CD14-positive monocyte (primary cell): Measurements from ENCODE around the gene EVA1B. TPM values are rescaled to one million over a fixed set of nuclear protein-coding genes. Genes with fewer than 3 reads are reported as not detected.
A peak's percentile ranks its signal among the peaks of the same experiment; 100 is the strongest.

Experiments
- DNase-seq, 3 donors: peaks; one replicate each; pipeline ENCODE4 v3.0.0-alpha.2; 2011 to 2022
- H2AFZ ChIP-seq: 2 replicates; pipeline ENCODE4 v1.6.0; 2012; ENCODE audit warnings: mild to moderate bottlenecking, low read depth, low read length, inconsistent platforms; ENCODE audit not compliant: insufficient read depth, poor library complexity, severe bottlenecking
- H3K27ac ChIP-seq, 2 donors: 1 replicate in 1 of 2; 2 replicates in 1 of 2; pipeline ENCODE4 v1.5.1; 2012 to 2013; ENCODE audit warnings: low read length in 2 of 2, control low read depth in 1 of 2, inconsistent platforms in 1 of 2, low read depth in 1 of 2, mild to moderate bottlenecking in 1 of 2
- H3K27me3 ChIP-seq, 2 donors: one replicate each; pipeline versions ENCODE4 v1.6.0 to v1.6.1; 2011 to 2013; ENCODE audit warnings: low read length in 2 of 2; ENCODE audit not compliant: control insufficient read depth in 2 of 2, insufficient read depth in 2 of 2
- H3K36me3 ChIP-seq, 2 donors: replicated peaks in 1 of 2; 1 replicate in 1 of 2; 2 replicates in 1 of 2; pipeline versions ENCODE4 v1.5.1 to v1.6.1; 2012 to 2013; ENCODE audit warnings: low read length in 2 of 2, control low read depth in 1 of 2, inconsistent platforms in 1 of 2, mild to moderate bottlenecking in 1 of 2; ENCODE audit not compliant: insufficient read depth in 2 of 2, control insufficient read depth in 1 of 2
- H3K4me1 ChIP-seq, 2 donors: 1 replicate in 1 of 2; 2 replicates in 1 of 2; pipeline versions ENCODE4 v1.5.1 to v1.6.1; 2012 to 2013; ENCODE audit warnings: low read length in 2 of 2, control low read depth in 1 of 2, inconsistent platforms in 1 of 2, mild to moderate bottlenecking in 1 of 2, moderate library complexity in 1 of 2; ENCODE audit not compliant: insufficient read depth in 2 of 2, control insufficient read depth in 1 of 2
- H3K4me2 ChIP-seq: replicated peaks from 2 replicates; pipeline ENCODE3; 2012; ENCODE audit warnings: low read length, moderate library complexity, mild to moderate bottlenecking; ENCODE audit not compliant: poor library complexity, severe bottlenecking; ENCODE audit errors: extremely low read depth
- H3K4me3 ChIP-seq, 3 experiments: fragments of 200-600 bp in 1 of 3; sonication (generic) in 1 of 3; replicated peaks in 1 of 3; 1 replicate in 2 of 3; 2 replicates in 1 of 3; pipeline ENCODE4 v1.5.1; 2011 to 2013; ENCODE audit warnings: low read length in 3 of 3, mild to moderate bottlenecking in 3 of 3, control low read depth in 2 of 3, low read depth in 2 of 3, inconsistent platforms in 1 of 3, moderate library complexity in 1 of 3
- H3K79me2 ChIP-seq: 2 replicates; pipeline ENCODE4 v1.6.0; 2012; ENCODE audit warnings: mild to moderate bottlenecking, control low read depth, inconsistent platforms, low read length, moderate library complexity; ENCODE audit not compliant: insufficient read depth
- H3K9ac ChIP-seq: 2 replicates; pipeline ENCODE4 v1.6.0; 2017; ENCODE audit warnings: low read length, mild to moderate bottlenecking; ENCODE audit not compliant: insufficient read depth, poor library complexity, severe bottlenecking
- H3K9me3 ChIP-seq, 2 donors: replicated peaks in 1 of 2; 1 replicate in 1 of 2; 2 replicates in 1 of 2; pipeline versions ENCODE4 v1.5.1 to v1.6.1; 2012 to 2013; ENCODE audit warnings: low read length in 2 of 2, control low read depth in 1 of 2; ENCODE audit not compliant: control insufficient read depth in 1 of 2, insufficient read depth in 1 of 2
- H4K20me1 ChIP-seq: 2 replicates; pipeline ENCODE4 v1.6.0; 2012; ENCODE audit warnings: mild to moderate bottlenecking, low read length, control low read depth, moderate library complexity; ENCODE audit not compliant: insufficient read depth
- H3K27ac Mint-ChIP-seq, 7 donors: one replicate each; pipeline ENCODE4 v1.8.0; 2020; ENCODE audit warnings: mild to moderate bottlenecking in 7 of 7, mixed read lengths in 7 of 7, moderate library complexity in 6 of 7, inconsistent platforms in 2 of 7
- H3K27me3 Mint-ChIP-seq, 3 donors: one replicate each; pipeline ENCODE4 v1.8.0; 2021 to 2022; ENCODE audit warnings: low read depth in 3 of 3, mild to moderate bottlenecking in 3 of 3, mixed read lengths in 3 of 3, moderate library complexity in 3 of 3, inconsistent platforms in 1 of 3
- H3K36me3 Mint-ChIP-seq, 2 donors: one replicate each; pipeline ENCODE4 v1.8.0; 2020; ENCODE audit warnings: mixed read lengths in 2 of 2, inconsistent platforms in 1 of 2, mild to moderate bottlenecking in 1 of 2
- H3K4me1 Mint-ChIP-seq: one replicate; pipeline ENCODE4 v1.8.0; 2020; ENCODE audit warnings: mild to moderate bottlenecking, mixed read lengths
- H3K4me3 Mint-ChIP-seq, 2 donors: one replicate each; pipeline ENCODE4 v1.8.0; 2020; ENCODE audit warnings: mild to moderate bottlenecking in 2 of 2, mixed read lengths in 2 of 2, moderate library complexity in 1 of 2
- H3K9me3 Mint-ChIP-seq, 7 donors: one replicate each; pipeline ENCODE4 v1.8.0; 2020 to 2022; ENCODE audit warnings: mixed read lengths in 7 of 7, mild to moderate bottlenecking in 6 of 7, moderate library complexity in 6 of 7, inconsistent platforms in 2 of 7
- WGBS: methylation state at CpG from one replicate; pipeline ENCODE4 v1.1.5; 2013; ENCODE audit warnings: missing lambda C conversion rate; ENCODE audit not compliant: insufficient coverage; 5-methylcytosine and 5-hydroxymethylcytosine counted together
- intact Hi-C, 2 donors: fragments of 100-400 bp; cut with micrococcal nuclease; formaldehyde crosslinking; loops; one replicate each; pipeline versions ENCODE4 v1.15.0 to v1.15.1; 2023
- polyA plus RNA-seq, 3 donors: library from polyadenylated mRNA; depleted of rRNA in 1 of 3; unstranded in 2 of 3; stranded (reverse) in 1 of 3; fragments of 300-500 nt in 2 of 3; fragments of >200 nt in 1 of 3; fragmentation: Illumina TruSeq in 2 of 3; gene quantifications; 1 replicate in 2 of 3; 2 replicates in 1 of 3; pipeline ENCODE4 v1.2.3, GENCODE V29; 2012 to 2021
- TF ChIP-seq, protein P1 (sequence below): fragments of 200-600 bp; IDR thresholded peaks from one replicate; pipeline ENCODE4 v1.8.0; 2022; ENCODE audit warnings: antibody characterized with exemption, mild to moderate bottlenecking

Gene EVA1B
- polyA plus RNA-seq, 3 donors = 13.7 to 19.1 (median 16.6) TPM

DNA sequence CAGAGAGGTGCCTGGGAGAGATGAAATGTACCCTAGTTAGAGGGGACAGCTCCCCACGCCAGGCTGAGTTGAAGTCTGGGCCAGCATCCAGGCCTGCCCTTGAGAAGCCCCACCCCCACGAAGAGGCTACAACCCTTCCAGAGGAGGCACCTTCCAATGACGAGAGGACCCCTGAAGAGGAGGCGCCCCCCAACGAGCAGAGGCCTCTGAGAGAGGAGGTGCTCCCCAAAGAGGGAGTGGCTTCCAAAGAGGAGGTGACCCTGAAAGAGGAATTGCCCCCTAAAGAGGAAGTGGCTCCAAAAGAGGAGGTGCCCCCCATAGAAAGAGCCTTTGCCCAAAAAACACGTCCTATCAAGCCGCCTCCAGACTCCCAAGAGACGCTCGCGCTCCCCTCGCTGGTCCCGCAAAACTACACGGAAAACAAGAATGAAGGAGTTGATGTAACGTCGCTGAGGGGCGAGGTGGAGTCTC, 3.1 kb downstream of the EVA1B start:
- Mint-ChIP-seq H3K36me3 (peaks cover 0 to 5% of the 10 kb centered on the region in 2 donors), H3K9me3 (peaks cover 0 to 3% (median 0%) of the 10 kb centered on the region in 7 donors), H3K27ac (peak overlapping the region in 4 of 7 donors; percentile 4 to 79 (median 57)), H3K27me3 (peaks cover 19 to 43% (median 21%) of the 10 kb centered on the region in 3 donors), H3K4me3 (peak overlapping the region; percentile 82 to 98), H3K4me1 (peaks cover 32% of the 10 kb centered on the region)
- intact Hi-C loops = no loop called here
- H3K4me1 ChIP-seq = peaks cover 34 to 42% of the 10 kb centered on the region in 2 donors
- peak in 1 of 3 donors; percentile 41 for DNase-seq
- no peak overlapping the region for H3K27ac ChIP-seq
- H2AFZ ChIP-seq = peak overlapping the region; percentile 79
- H3K27me3 ChIP-seq = peaks cover 0 to 17% of the 10 kb centered on the region in 2 donors
- H3K9me3 ChIP-seq = no peaks in the 10 kb centered on the region
- no peaks in the 10 kb centered on the region for H3K79me2 ChIP-seq
- peak overlapping the region; percentile 54 for H3K9ac ChIP-seq
- TF ChIP-seq, protein P1, sequence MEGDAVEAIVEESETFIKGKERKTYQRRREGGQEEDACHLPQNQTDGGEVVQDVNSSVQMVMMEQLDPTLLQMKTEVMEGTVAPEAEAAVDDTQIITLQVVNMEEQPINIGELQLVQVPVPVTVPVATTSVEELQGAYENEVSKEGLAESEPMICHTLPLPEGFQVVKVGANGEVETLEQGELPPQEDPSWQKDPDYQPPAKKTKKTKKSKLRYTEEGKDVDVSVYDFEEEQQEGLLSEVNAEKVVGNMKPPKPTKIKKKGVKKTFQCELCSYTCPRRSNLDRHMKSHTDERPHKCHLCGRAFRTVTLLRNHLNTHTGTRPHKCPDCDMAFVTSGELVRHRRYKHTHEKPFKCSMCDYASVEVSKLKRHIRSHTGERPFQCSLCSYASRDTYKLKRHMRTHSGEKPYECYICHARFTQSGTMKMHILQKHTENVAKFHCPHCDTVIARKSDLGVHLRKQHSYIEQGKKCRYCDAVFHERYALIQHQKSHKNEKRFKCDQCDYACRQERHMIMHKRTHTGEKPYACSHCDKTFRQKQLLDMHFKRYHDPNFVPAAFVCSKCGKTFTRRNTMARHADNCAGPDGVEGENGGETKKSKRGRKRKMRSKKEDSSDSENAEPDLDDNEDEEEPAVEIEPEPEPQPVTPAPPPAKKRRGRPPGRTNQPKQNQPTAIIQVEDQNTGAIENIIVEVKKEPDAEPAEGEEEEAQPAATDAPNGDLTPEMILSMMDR = no peak
- peak overlapping the region; percentile 92 for H3K4me2 ChIP-seq
- H4K20me1 ChIP-seq = peaks cover 14% of the 10 kb centered on the region
- H3K4me3 ChIP-seq = peak overlapping the region; percentile 10 to 82 (median 31)
- no peaks in the 10 kb centered on the region for H3K36me3 ChIP-seq
- WGBS = 0% methylated on average over 3 of the region's 16 CpGs

DNA sequence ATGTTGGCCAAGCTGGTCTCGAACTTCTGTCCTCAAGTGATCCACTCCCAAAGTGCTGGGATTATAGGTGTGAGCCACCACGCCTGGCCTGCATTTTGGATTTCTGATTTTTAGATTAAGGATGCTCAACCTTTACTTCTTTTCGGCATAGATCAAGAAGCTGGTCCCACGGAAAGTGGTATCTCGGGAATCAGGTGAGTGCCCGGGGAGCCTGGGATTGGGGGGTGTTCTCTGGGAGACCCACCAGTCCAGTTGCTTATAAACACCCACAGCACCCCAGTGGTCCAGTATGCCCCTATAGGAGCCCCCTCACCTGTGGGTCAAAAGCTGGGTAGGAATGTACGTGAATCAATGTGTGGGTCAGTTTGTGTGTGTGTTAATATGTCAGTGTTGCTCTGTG, 14.0 kb downstream of the EVA1B start:
- 94% methylated on average over 3 of the region's 7 CpGs for WGBS
- Histone ChIP-seq H3K9me3 (no peaks in the 10 kb centered on the region), H3K4me1 (peaks cover 18 to 25% of the 10 kb centered on the region in 2 donors), H3K4me2 (no peak overlapping the region), H3K79me2 (no peaks in the 10 kb centered on the region), H3K9ac (no peak overlapping the region), H3K27ac (no peak overlapping the region), H3K4me3 (no peak overlapping the region), H3K27me3 (peaks cover 0 to 4% of the 10 kb centered on the region in 2 donors), H3K36me3 (no peaks in the 10 kb centered on the region), H2AFZ (no peak overlapping the region), H4K20me1 (peaks cover 16% of the 10 kb centered on the region)
- Mint-ChIP-seq H3K27ac (peak overlapping the region in 1 of 7 donors; percentile 17), H3K9me3 (peaks cover 0 to 2% (median 0%) of the 10 kb centered on the region in 7 donors), H3K27me3 (peaks cover 4 to 8% (median 5%) of the 10 kb centered on the region in 3 donors), H3K4me1 (peaks cover 23% of the 10 kb centered on the region), H3K4me3 (no peak overlapping the region), H3K36me3 (peaks cover 6 to 10% of the 10 kb centered on the region in 2 donors)
- intact Hi-C loops = loop anchor here in 1 of 2 donors (10.0 kb wide), 1 partner anchor 1165 kb away; the partner anchor contains the start of gene ZC3H12A
- TF ChIP-seq, protein P1 = no peak
- DNase-seq = no peak
